ENCODE measurements around the gene KRT72.

Gene KRT72

DNA sequence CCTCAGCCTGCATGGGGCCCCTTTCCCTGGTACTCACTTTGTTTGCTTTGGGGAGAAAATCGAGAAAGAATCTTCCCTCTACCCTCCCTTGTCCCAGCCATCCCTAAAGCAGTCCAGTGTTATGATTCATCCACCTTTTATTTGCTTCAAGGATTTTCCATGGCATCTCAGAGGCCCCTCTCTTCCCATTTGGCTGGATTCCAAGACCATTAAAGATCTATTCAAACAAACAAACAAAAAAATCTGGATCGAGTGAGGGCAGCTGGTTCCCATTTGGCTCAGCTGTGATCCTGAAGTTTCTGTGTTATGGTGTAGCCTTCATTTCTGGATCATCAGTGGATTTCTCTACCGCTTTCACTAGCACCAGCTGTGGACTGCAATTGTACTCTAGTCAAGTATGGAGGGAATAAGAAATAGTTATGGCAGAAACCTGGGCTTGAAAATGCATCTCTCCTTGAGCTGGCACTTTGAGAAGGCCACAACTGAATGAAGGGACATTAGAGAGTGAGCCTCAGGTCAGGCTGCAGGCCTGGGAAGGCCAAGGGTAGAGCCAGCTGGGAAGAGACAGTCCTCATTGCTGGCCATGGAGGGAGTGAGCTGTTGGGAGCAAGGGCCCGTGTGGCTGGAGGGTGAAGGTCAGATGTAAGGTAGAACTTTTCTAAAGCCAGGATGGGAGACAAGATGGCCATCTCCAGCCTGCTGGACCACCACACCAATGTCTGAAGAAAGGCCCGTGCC lies 62.0 kb downstream of the KRT72 start:
- DNase-seq: peak; percentile 81

DNA sequence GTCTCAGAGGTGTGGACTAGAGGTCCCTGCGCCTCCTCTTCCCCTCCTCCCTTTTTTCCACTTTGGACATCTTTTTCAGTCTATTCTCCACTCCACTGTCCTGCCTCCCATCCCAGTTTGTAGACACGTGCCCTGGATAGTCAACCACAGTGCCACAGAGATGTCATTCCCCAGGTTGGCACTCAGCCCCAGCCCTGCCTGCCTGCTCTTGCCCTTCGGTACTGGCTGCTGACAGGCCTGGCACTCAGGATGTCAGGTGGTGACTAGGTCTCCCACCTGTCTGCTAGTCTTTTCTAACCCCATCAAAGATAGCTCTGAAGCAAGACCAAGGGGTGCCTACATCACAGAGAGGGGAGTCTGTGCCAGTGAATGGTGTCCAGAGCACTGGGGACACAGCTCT lies 64.2 kb downstream of the KRT72 start:
- peak; percentile 31 for DNase-seq

Measured in NCI-H1105 treated with DMSO at 0.1 percent for 48 hours (cell line).